ENCODE data around the gene MAGEA9. TPM values are rescaled to one million over a fixed set of nuclear protein-coding genes. Genes with fewer than 3 reads are reported as not detected.

Gene MAGEA9
- not detected in 2 replicates for total RNA-seq

GRCh38 chrX:149781727-149782126 lies at the start of gene MAGEA9:
TSS of gene MAGEA9 (plus strand) at chrX:149781930. CDS start at chrX:149786211, 4,281 bp downstream.

GRCh38 chrX:149773768-149774167 lies 8.0 kb upstream of the MAGEA9 start, which contains the start of gene HSFX1:
TSS of gene HSFX1 (plus strand) at chrX:149774068. CDS start at chrX:149774682, 614 bp downstream.

Small RNA genes within 50 kb of the gene (small RNA-seq; reads per million reads assigned to genes)
- gene AC244098.1 (not detected), gene AC244098.2 (not detected), gene AC244098.3 (not detected)

Other genes starting within 250 kb of the MAGEA9 start
- gene EOLA1, start 240.9 kb upstream of the MAGEA9 start, total RNA-seq: 13.1 and 13.2 TPM in 2 replicates
- gene HSFX3, start 232.0 kb upstream of the MAGEA9 start, total RNA-seq: not detected in 2 replicates
- not detected in 2 replicates for gene MAGEA9B, start 194.5 kb upstream of the MAGEA9 start, total RNA-seq
- 0.22 TPM in 1 of 2 replicates, not detected in the other for gene HSFX2, start 186.6 kb upstream of the MAGEA9 start, total RNA-seq
- 16.3 and 18.7 TPM in 2 replicates for gene TMEM185A, start 150.1 kb upstream of the MAGEA9 start, total RNA-seq
- not detected in 2 replicates for gene MAGEA11, start 69.9 kb upstream of the MAGEA9 start, total RNA-seq
- 0.43 and 1.2 TPM in 2 replicates for gene HSFX1, start 7.9 kb upstream of the MAGEA9 start, total RNA-seq
- gene MAGEA8, start 99.3 kb downstream of the MAGEA9 start, total RNA-seq: not detected in 2 replicates
- gene HSFX4, start 147.6 kb downstream of the MAGEA9 start, total RNA-seq: not detected in 2 replicates
- 17.5 and 18.8 TPM in 2 replicates for gene EOLA2, start 156.6 kb downstream of the MAGEA9 start, total RNA-seq